ENCODE measurements around the gene TTC9B.

DNA sequence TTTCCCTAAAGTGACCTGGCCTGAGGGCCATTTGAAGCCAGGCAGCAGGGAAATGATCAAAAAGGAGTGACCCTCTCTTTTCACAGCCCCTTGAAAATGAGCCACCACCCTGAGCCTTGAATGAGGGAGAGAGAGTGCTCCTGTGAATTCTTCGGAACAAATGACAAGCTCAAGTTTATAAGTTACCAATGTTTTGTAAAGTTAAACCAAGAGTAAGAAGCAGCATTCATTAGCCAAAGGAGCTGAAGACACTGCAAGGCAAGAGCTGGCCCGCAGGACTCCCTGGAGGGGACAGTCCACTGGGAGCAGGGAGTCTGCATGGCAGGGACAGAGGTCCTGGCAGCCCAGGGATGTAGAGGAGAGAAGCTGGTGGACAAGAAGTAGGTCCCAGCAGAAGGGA is 25.0 kb upstream of the TTC9B start:
- no peak for TF ChIP-seq CTCF (conservative IDR thresholded peaks at IDR 0.05)
- no peak for TF ChIP-seq ZFX (IDR thresholded peaks at IDR 0.05)
